Hippocampal formation (tissue), 2 donors: Measurements from ENCODE around the gene RASA3.
"Not testable (repeated sequence)": the region's sequence is repeated elsewhere in the genome, so short reads cannot be mapped to it uniquely, and the experiment has no call there.

ENCODE experiments used
- DNase-seq, 2 donors: peaks; one replicate each; lab custom pipeline; 2025; lab: John Stamatoyannopoulos, UW

Gene RASA3

DNA sequence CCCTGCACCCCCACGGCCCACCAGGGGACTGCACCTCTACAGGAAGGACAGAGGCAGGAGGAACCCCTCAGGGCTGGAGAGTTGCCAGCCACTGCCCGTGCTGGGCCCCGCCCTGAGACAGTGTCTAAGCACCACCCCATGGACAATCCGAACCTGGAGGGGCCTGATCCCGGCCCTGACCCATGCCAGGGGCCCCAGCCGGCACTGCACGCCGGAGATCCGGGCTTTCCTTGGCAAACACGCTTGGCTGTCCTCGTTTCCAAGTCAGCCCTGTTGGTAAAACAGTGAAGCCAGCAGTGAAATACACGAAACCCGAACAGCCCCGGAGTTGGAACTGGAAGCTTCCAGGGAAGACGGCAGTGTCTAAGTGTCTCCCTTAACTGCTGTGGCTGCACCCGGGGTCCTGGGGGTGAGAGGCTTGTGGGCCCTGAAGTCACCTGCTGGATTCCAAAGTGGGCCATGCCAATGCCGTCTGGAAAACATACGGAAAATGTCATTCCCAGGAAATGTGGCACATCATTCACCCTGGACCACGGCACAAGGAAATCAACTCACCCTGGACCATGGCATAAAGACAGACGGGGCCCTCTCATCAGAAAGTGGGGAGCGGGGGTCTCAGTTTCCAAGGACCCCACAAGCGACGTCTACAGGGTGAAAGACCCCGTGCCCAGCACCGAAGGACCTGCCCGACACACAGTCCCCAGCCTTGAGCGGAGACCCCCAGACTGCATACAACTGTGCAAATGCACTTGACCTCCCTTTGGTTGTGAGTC, 30.9 kb downstream of the RASA3 start:
- no peak for DNase-seq

- no peak for DNase-seq
Observed at GRCh38 chr13:114100446-114101357, 31.7 kb downstream of the RASA3 start.

DNA sequence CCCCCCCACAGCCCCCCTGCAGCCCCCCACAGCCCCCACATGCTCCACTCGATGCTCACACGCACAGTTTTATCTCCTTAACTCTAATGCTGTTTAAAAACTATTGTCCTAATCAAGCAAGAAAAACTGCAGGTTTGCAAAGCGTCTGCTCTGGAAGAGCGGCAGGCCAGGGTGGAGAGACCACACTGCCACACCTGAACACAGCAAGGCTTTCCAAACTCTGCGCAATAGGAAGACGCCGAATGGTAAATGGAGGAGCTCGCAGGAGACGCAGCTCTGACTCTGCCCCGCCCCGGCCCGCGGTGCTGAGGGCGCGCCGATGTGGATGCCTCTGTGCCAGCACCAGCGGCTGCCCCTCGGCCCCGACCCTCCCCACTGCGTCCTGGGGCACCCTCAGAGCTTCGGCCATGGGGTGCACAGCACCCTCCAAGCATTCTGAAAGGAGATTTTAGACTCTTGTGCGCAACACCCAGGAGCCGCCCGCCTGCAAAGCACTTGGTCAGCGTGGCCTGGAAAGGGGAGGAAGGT, 32.4 kb downstream of the RASA3 start:
- no peak for DNase-seq

- no peak for DNase-seq
Observed at GRCh38 chr13:114099191-114099590, 33.2 kb downstream of the RASA3 start.

DNA sequence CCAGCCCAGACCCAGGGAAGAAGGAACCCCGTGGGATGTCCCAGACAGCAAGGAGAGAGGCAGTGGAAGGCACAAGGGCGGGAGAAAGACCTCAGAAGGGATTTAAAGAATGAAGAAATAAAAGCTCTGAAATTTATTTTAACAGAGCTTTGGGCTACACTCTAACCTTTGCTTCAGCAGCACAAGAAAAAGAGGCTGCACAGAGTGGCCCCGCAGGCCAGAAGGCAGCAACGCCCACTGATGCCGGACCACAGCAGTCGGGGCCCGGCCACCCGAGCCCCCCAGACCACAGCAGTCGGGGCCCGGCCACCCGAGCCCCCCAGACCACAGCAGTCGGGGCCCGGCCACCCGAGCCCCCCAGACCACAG, 33.8 kb downstream of the RASA3 start:
- not testable (repeated sequence) for DNase-seq

DNA sequence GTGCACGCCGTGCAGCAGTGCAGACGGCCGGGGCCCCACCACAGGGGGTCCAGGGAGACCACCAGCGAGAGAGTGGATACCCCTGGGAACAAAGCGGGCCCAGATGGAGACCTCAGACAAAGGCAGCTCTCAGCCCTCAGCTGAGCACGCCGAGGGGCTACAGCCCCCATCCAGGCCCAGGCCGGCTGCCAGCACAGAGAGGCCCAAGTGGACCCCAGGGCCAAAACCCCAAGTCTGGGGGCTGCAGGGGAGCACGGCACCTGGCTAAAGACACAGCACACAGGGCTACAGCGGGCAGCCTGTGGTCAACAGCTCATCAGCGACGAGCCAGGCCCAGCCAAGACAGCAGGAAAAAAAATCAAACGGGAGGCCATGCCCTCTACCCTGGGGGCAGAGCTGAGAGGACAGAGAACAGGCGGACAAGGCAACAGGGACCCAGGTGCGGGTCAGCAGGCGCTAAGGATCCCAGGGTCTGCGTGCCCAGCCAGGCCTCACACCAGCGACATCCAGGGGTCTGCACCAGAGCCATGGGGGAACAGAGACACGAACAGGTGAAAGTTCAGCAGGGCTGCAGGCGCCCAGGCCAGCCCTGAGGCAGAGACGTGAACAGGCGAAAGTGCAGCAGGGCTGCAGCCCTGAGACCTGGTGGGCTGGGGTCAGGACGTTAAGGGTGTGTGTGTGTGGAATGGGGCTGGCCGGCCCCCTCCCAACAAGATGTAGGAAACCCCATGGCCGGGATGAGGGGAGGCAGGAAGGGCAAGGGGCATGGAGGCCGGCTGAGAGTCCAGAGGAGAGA, 34.3 kb downstream of the RASA3 start:
- DNase-seq, result no peak

DNA sequence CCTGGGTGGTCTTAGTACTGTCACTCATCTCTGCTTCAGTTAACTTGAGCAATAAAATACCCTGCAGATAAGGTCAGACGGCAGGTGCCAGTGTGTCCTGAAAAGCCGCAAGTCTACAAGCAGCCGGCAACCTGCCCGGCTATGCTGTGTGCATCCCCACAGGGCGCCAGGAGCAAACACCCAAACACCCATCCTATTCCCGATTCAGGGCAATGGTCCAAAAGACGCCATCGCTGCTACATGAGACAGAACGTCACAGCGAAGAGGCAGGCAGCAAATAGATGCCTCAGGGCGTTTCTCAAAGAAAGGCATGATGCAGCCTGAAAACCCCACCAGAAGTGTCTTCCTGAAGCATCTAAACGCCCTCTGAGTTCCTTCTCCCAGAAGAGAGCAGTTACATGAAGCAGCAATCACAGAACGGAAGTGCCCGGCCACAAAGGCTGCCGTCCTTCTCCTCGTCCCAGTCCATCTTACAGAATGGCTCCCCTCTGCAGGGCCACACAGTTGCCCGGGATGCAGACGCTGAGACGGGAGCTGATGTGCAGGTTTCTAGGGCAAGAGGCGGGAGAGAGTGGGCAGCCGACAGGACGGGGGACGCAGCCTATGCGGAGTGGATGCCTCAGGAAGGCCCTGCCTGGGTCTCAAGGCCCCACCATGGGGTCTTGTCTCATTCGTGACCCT, 35.1 kb downstream of the RASA3 start:
- DNase-seq, result no peak

DNA sequence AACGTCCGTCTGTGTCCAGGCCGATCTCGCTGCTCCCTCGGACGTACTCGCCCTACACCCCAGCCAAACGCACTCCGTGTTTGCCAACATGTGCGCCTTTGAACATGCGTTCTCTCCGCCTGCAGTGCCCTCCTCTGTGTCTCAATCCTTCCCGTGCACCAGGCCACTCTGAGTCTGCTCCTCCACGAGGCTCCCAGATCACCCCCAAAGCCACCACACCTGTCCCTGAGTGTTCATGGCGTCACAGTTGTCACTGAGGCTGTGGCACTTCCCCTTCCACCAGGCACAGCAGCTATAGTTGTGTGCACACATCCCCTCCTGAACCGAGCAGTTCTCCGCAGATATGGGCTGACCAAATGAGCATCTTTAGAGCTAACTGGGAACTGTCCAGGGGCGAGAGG, 35.6 kb downstream of the RASA3 start:
- no peak for DNase-seq

DNA sequence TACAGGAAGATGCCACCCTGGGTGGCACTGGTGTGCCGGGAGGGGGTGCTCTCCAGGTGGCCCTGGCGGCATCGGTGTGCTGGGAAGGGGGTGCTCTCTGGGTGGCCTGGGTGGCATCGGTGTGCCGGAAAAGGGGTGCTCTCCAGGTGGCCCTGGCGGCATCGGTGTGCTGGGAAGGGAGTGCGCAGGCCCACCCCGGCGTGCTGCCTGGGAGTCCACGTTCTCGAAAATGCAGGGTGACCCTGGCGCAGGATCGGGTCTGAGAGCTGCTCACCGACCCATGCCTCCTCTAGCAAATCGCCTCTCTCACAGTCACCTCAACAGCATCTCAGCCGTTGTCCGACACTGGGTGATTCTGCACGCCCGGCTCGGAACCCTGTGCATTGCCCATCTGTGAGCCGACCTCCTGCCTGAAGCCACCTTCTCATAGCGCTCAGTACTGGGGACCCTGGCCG, 36.4 kb downstream of the RASA3 start:
- no peak for DNase-seq

DNA sequence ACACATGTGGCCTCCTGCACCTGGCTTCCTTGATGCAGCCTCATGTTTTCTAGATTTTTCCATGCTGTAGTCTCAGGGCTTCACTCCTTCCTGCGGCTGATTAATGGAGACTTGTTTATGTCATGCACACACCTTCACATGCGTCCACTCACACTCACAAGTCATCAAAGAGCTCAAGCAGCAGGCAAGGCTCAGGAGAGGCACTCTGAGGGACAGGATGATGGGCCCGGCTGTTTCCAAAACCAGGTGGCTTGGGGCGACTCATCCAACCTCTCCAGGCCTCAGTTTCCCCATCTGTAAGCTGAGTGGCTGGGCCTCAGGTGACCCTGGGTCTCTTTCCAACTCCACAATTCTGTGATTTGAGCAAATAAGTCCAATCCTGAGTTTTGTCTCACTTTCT, 36.9 kb downstream of the RASA3 start:
- DNase-seq, result no peak

GRCh38 chr13:114093118-114093517, 39.3 kb downstream of the RASA3 start:
- DNase-seq, result no peak

- no peak for DNase-seq
Observed at GRCh38 chr13:114092468-114092867, 40.0 kb downstream of the RASA3 start.

GRCh38 chr13:114090476-114090875, 41.9 kb downstream of the RASA3 start:
- no peak for DNase-seq

DNA sequence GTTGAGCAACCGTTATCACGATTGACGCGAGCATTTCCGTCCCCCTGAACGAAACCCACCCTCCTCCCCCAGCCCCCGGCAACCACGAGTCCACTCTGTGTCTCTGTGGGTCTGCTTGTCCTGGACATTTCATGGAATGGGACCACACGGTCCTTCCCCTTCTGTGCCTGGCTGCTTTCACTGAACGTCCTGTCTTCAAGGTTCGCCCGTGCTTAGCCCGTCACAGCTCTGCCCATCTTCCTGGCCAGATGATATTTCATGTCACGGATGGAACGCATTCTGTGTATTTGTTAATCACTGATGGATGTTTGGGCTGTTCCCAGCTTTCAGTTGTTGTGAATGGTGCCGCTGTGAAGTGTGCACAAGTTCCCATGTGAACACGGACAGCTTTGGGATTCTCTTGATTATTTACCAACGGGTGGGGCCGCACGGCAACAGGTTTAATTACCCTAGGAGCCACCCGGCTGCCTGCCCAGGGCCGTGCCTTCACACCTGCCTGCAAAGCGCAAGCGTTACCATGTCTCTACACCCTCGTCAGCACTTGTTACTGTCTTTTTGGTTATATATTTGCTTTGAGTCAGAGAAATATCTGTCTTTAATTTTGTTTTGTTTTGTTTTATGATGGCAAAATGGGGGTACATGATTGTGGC, 42.5 kb downstream of the RASA3 start:
- no peak for DNase-seq

- no peak for DNase-seq
Observed at GRCh38 chr13:114089341-114089740, 43.1 kb downstream of the RASA3 start.

- DNase-seq, result no peak
Observed at GRCh38 chr13:114088863-114089262, 43.6 kb downstream of the RASA3 start.

DNA sequence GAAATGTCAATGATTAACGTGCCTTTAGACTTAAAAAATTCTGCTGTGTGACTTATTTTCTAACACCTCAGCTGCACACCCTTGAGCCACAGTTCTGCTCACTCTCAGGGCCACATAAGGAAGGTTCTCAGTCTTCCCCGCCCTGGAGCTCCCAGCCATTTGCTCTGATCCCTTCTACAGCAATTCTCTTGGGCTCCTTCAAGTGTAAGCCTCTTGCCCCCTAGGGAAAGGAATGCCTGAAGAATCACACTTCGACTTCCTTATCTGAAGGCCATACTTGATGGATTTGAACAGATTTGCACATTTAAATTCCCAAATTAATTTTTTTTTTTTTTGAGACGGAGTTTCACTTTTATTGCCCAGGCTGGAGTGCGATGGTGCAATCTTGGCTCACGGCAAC, 44.2 kb downstream of the RASA3 start:
- DNase-seq, result no peak

- no peak for DNase-seq
Observed at GRCh38 chr13:114087430-114087829, 45.0 kb downstream of the RASA3 start.

DNA sequence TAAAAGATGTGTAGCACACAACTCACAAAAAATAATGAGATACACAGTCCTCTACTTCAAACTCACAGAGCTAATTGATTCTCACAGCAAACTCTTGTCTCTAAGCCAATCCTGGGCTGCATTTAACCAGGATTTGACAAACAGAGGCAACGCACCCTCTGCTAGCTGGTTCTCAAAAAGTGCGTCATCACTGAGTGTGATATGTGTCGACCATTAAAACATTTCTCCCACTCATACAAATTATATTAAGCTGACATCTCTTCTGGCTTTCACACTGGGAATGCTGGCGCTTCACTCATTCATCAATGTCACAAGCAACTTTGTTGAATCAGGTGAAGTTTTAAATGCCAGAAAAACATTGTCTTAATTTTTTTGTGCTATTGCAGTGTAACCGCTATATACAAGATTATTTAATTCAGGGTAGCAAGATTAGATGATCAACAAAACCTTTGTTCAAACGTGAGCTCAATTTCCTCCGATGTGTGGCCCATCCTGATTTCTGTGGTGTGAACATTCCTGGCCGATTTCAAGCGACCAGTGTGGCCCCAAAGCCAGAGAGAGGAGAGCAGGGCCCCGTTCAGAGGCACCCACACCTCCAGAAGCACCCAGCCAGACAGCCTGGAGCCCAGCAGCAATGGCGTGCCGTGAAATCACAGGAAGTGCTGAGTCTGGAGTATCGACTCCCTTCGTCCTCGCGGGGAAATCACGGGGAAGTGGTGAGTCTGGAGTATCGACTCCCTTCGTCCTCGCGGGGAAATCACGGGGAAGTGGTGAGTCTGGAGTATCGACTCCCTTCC, 49.4 kb downstream of the RASA3 start:
- DNase-seq, result no peak
